ENCODE results near the gene HAAO.
"Not testable (repeated sequence)": the region's sequence is repeated elsewhere in the genome, so short reads cannot be mapped to it uniquely, and the experiment has no call there.

The HAAO gene

GRCh38 chr2:42792583-42793333 is at the start of gene HAAO:
Gene HAAO, minus strand, starts transcription at chr2:42792583. Its CDS starts 47 bp downstream, at chr2:42792536.
- DNase-seq = peak; percentile 24

- DNase-seq = no peak
Measured at GRCh38 chr2:42841344-42841743, 49.0 kb upstream of the HAAO start.

GRCh38 chr2:42840760-42841159 is 48.4 kb upstream of the HAAO start:
- no peak for DNase-seq

- no peak for DNase-seq
Measured at GRCh38 chr2:42839809-42840501, 47.6 kb upstream of the HAAO start.

GRCh38 chr2:42838133-42838532 is 45.8 kb upstream of the HAAO start:
- no peak for DNase-seq

- DNase-seq = no peak
Measured at GRCh38 chr2:42835577-42836371, 43.4 kb upstream of the HAAO start.

GRCh38 chr2:42834161-42834560 is 41.8 kb upstream of the HAAO start:
- no peak for DNase-seq

GRCh38 chr2:42832289-42832634 is 39.9 kb upstream of the HAAO start:
- DNase-seq = no peak

GRCh38 chr2:42831575-42832288 is 39.3 kb upstream of the HAAO start:
- DNase-seq = not testable (repeated sequence)

- DNase-seq = no peak
Measured at GRCh38 chr2:42830922-42831574, 38.7 kb upstream of the HAAO start.

- no peak for DNase-seq
Measured at GRCh38 chr2:42829671-42830440, 37.5 kb upstream of the HAAO start.

GRCh38 chr2:42828487-42829425 is 36.4 kb upstream of the HAAO start:
- peak; percentile 77 for DNase-seq

GRCh38 chr2:42827647-42828486 is 35.5 kb upstream of the HAAO start:
- peak; percentile 92 for DNase-seq

- no peak for DNase-seq
Measured at GRCh38 chr2:42826231-42826630, 33.8 kb upstream of the HAAO start.

- no peak for DNase-seq
Measured at GRCh38 chr2:42824454-42824807, 32.0 kb upstream of the HAAO start.

GRCh38 chr2:42823744-42824453 is 31.5 kb upstream of the HAAO start:
- no peak for DNase-seq

- no peak for DNase-seq
Measured at GRCh38 chr2:42819160-42819559, 26.8 kb upstream of the HAAO start.

GRCh38 chr2:42815726-42816125 is 23.3 kb upstream of the HAAO start:
- no peak for DNase-seq

GRCh38 chr2:42813763-42814162 is 21.4 kb upstream of the HAAO start:
- DNase-seq = no peak

All from midbrain (tissue), 1 donor.